Stimulated activated CD8-positive, alpha-beta memory T cell treated with anti-CD3 and anti-CD28 coated beads, Interleukin-4, amount 100 ng/mL, for 48 hours (primary cell): ENCODE data around the gene NKTR.

Source experiments
- DNase-seq: peaks from one replicate; pipeline ENCODE4 v3.0.0-alpha.2; 2020

Gene NKTR

DNA sequence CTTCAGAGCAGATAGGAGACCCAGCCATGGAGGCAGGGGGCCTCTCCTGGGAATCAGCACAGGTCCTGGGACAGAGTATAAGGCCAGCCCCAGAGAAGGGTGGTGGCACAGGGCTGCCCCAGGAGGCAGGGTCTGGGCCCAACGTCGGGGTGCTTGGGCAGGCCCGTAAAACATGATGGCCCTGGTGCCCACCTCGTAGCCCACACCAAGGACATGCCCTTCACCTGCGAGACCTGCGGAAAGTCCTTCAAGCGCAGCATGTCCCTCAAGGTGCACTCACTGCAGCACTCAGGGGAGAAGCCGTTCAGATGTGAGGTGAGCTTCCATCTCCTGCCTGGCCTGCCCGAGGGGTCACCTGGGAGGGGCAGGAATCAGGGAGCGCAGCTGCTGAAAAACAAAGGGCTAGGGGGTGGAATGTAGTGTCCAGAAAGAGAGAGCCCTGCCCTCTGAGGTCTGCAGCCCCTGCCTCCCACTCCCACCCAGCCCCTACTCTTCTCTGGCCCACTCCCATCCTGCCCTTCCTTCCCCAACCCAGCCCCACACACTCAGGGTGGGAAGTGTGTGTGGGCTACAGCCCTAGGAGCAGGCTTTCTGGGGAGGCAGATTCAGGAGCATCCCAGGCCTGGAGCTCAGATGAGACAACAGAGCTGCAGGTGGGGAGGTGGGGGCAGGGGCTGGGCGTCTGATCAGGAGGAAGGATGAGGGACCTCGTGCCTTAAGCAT lies 62.5 kb downstream of the NKTR start:
- peak; percentile 12 for DNase-seq

DNA sequence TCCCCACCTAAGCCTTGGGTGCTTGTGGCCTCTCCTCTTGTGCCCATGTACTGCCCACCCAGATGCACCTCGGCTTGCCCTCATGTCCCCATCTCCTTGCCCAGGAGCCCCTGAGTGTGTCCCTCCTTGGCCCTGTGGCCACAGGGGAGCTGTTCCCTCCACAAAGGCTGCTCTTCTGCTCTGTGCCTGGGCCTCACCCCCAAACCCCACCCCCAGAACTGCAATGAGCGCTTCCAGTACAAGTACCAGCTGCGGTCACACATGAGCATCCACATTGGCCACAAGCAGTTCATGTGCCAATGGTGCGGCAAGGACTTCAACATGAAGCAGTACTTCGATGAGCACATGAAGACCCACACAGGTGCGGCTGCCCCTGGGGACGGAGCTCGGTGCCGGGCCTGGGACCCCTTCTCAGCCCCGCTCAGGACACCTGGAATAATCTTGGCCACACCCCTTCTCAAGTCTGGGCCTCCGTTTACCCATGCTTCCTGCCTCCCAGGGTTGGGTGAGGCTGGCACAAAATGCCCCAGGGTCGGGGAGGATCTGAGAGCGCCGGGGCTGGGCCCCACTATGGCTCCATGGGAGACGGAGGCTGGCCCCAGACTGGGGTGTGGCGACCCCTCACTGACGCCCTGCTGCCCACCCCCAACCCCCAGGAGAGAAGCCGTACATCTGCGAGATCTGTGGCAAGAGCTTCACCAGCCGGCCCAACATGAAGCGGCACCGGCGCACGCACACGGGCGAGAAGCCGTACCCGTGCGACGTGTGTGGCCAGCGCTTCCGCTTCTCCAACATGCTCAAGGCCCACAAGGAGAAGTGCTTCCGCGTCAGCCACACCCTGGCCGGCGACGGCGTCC lies 63.3 kb downstream of the NKTR start:
- peak; percentile 15 for DNase-seq

DNA sequence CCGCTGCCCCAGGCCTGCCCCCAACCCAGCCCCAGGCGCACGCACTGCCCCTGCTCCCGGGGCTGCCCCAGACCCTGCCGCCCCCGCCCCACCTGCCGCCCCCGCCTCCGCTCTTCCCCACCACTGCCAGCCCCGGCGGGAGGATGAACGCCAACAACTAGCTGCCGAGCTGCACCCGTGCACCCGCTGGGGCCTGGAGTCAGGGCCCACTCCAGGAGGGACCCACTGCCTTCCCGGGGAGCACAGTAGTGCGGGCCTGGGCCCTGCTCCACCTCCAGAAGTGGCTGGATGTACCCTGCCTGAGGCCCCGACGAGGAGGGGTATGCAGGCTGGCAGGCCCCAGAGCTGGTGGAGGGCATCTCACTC lies 63.9 kb downstream of the NKTR start:
- DNase-seq = no peak

DNA sequence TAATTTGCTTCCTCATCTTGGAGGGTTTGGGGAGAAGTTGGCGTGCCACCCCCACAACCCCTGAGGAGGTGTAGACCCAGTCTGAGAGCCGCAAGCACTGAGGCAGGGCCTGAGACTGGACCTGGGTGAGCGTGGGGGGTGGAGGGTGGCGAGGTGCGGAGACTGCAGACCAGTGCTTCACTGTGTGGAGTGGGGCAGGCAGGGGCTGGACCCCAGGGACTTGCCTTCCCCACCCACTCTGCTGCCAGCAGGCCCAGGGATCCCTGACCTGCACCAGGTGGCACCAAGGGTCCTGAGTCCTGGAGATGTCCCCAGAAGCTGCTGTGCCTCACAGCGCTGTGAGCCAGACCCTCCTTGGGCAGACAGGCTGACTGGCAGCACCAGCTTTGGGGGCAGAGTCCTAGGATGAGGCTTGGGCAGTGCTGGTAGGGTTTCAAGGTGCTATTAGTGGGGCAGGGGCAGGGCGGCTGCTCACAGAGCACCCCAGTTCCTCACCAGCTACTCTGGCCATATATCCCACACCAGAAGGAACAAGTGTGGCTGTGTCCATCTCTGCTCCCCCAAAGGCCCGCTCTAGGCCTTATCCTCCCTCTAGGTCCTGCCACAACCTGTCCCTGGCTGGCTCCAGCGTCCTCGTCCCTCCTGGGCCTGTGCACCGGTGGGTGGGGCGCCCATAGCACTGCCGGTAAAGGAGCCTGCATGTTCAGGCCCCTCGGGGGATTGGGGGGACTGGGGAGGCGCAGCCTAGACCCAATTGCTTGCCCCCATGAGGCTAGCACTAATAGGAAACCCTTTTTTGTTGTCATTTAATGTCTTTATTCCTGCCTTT lies 64.8 kb downstream of the NKTR start:
- DNase-seq = peak; percentile 13

DNA sequence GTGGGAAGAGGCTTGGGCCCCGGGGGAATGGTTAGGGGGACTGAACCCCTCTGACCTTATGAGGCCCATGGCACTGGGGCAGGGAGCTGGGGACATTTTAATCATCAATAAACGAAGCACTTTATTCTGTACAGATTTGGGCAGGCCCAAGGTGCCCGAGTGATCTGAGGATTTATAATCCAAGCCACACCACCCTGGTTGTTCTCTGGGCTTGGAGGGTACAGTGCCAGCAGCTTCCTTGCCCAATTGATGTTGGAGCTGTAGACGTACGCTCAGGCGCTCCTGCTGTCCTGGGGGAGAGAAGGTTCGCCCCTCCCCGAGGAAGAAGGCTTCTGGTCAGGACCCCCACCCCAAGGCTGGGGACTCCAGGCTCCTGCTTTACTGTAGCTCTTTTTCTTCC lies 65.5 kb downstream of the NKTR start:
- peak; percentile 19 for DNase-seq

DNA sequence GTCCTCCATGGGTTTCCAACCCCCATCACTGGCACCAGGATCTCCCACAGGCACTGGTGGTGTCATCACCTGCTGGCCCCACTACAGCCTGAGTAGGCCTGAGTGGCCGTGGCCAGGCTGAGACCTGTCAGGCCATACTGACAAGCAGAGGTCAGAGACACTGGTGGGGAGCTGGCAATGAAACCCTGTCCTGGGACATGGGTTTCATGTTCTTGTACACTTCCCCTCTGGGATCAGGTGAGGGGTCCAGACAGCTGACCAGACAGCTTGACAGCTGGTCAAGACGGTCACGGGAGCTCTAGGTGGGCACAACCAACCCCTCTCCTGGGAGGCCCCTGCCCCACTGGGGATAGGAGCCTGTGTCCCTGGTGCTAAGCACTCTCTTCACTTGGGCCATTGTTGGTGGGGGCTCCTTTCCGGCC lies 66.1 kb downstream of the NKTR start:
- DNase-seq = peak; percentile 17

DNA sequence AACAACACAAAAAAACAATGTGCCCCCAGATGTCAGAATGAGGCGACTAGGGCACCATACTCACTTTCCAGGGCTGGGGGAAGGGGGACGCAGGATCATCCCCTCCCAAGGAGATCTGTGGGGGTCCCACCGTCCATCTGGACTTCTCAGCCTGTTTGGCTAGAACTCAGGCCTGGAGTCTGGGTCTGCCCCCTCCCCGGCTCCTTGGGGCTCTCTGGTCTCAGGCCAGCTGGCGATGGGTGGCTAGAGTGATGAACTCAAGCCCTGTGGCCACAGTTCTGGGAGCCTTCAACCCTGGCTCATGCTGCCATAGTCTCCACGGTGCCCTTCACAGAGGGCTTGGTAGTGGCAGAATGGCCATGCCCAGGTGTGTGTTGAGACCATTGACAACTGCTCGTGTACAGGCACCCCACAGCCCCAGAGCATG lies 66.6 kb downstream of the NKTR start:
- DNase-seq = peak; percentile 21

DNA sequence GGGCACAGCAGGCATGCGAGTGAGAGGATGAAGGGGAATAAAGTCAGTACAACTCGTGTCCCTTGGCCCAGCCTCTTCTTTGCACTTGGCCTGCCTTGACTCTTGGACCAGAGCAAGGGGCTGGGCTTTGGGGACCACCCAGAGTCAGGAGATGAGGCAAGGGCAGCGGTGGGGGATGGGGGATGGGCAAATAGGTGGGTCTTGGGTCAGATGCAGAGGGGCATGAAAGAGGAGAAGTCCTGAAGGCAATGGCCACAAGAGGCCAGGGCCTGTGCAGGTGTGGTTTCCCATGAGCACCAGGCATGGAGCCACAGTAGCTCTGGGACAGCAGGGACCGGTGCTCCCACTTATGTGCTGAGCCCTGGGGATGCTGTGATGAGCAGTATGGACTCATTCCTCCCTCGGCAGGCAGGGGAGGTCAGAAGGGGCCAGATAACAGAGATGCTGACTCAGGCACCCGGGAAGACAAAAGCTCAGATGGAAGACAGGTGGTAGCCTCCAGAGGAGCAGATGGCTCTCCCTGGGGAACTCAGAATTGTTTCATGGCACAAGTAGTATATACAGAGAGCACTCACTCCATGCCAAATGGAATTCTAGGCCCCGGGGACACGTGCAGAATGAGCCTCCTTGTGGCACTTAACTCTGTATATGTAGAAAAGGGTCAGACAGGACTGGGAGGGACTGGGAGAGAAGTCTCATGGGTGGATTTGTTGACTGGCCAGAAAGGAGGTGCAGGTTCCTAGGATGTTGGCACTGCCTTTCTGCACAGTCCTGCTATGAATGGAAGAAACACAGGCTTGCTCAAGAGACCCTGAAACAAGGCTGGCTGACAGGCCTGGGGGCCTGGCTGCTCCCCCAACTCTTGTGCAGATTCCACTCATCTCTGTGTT lies 67.3 kb downstream of the NKTR start:
- no peak for DNase-seq

DNA sequence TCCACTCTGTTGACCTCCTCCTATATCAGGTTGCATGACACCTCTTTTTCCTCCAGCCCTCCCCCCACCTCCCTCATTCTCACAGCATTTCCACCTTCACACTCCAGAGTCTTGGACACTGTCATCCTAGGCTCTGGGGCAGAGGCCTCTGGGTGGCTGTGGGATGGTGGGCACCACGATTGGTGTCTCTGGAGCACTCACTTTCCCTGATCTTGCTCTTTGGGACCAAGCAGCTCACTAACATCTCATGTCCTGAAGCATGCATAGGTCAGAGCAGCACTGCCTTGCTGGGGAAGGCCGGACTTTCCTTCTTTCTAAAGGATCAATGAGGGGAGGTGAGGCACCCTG lies 67.9 kb downstream of the NKTR start:
- DNase-seq = no peak

DNA sequence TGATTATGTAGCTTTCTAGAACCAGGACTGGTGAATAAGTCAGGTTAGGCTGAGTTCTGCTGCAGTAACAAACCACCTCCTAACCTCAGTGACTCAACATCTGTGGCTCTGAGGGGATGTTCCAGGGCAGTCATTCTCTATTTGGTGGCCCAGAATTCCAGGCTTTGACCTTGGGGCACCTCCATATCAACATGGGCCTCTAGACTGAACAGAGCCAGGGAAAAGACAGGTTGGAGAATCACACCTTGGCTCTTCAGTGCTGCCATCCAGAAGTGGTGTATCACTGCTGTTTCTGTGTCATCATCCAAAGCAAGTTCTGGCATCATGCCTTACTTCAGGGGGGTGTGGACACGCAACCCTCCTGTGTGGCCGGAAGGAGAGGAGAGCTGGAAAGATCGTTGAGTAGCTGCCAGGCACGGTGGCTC lies 68.3 kb downstream of the NKTR start:
- DNase-seq = no peak

DNA sequence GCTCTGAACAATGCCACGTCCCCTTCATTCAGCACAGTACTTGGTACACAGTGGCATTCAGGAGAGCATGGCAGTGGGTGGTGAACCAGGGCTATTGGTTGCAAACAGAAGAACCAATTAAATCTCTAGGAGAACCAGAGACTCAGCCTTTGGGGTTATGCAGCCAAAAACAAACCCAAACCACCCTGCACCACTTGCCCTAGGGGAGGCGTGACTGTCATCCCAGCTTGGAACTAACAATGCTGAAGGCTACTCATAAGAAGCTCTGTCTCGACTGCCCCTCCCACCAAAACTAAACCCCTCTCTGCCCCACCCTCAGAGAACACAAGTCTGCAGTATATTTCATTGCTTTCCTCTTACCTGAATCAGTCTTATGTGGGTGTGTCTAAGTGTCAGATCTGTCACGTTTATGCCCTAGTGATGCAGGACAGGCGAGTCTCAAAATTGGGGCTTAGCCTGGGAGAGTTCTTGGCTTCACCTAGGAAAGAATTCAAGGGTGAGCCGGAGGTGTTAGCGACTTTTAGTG lies 69.6 kb downstream of the NKTR start:
- no peak for DNase-seq

DNA sequence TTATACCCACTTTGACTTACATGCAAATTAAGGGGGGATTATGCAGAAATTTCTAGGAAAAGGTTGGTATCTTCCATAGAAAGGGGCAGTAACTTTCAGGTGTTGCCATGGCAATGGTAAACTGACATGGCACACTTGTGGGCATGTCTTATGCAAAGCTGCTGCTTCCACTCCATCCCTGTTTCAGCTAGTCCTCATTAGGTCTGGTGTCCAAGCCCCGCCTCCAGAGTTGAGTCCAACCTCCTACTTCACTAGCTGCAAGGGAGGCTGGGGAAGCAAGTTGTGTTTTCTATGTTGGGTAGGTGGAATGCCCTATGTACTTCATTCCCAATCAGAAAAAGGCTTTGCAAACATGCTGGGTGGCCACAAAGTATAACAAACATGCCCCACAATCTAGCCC lies 70.2 kb downstream of the NKTR start:
- DNase-seq = no peak

DNA sequence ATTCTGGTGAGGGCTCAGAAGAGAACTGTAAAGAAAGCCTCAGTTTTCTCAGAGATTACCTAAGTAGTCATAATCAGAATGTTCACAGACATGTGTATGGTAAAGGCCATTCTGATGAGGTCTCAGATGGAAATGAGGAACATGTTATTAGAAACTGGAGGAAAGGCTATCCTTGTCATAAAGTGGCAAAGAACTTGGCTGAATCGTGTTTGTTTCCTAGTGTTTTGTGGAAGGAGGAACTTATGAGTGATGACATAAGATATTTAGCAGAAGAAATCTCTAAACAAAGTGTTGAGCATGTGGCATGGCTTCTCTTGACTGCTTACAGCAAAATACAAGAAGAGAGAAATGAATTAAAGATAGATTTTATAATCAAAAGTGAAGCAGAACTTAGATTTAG lies 72.0 kb downstream of the NKTR start:
- DNase-seq = no peak

DNA sequence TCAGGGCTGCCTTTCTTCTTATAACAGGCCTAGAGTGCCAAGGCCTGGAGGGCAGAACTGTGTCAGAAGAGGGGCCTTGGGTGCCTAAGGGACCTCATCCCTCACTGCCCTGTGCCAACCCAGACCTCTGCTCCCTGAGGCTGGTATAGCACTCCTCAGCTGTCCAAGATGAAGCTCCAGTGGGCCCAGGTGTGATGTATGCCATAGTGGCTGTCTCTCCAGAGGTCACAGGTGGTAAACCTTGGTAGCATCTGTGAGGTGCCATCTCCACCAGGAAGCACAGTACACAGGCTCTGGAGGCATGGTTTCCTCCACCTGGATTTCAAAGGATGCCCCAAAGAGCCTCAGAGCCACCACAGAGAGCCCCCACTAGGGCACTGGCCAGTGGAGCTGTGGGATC lies 72.6 kb downstream of the NKTR start:
- no peak for DNase-seq

DNA sequence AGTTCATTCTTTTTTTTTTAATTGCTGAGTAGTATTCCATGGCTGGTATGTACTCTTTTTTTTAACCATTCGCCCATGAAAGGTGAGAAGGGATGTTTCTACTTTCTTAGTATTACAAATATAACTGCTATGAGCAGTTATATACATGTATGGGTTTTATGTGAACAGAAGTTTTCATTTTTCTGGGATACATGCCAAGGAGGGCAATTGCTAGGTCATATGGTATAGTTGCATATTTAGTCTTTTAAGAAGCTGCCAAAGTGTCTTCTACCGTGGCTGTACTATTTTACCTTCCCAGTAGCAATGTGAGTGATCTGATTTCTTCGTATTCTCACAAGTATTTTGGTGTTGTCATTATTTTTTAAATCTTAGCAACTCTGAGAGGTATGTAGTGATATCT lies 73.7 kb downstream of the NKTR start:
- no peak for DNase-seq

DNA sequence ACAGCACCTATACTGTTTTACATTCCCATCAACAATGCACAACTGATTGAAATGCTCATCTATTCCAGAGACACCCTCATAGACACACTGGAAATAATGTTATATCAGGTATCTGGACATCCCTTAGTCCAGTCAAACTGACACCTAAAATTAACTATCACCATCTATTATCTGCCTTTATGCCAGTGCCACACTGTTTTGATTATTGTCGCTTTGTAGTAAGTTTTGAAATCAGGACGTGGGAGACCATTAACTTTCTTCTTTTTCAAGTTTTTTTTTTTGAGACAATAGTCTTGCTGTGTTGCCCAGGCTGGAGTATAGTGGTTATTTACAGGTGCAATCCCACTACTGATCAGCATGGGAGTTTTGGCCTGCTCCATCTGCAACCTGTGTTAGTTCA lies 75.4 kb downstream of the NKTR start:
- no peak for DNase-seq

DNA sequence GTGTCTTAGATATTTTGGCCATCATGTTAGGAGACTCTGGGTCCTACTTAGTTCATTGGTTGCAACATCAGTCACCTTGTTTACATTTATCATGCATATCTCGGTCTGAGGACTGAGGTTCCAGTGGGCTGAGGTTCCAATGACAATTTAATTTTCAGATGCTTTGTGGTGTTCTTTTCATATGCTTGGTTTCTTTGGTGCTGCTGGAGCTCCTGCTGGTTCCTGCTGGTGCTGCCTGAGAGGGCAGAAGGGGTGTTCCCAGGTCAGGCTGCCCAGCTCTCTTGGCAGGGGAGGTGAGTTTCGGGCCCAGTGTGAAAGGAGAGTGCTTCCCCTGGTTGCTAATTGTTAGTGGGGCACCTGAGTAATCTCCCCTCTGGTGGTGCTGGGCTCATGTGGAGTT lies 78.0 kb downstream of the NKTR start:
- DNase-seq = no peak

DNA sequence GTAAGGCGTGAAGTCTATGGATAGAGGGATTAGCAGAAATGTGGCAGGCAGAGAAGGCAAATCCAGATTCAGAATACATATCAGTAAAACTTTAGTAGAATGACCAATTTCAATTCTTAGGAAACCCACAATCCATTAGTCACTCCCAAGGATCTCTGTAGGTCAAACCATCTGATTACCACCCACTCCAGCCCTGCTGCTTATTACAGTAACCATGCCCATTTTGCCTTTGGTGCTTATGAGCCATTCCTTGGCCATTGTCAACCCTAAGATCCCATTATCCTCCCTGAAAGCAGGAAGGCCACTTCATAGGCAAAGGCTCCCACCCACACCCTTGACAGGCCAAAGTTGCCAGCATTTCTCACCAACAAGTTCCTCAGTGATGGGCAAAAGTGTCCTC lies 79.8 kb downstream of the NKTR start:
- DNase-seq = no peak

DNA sequence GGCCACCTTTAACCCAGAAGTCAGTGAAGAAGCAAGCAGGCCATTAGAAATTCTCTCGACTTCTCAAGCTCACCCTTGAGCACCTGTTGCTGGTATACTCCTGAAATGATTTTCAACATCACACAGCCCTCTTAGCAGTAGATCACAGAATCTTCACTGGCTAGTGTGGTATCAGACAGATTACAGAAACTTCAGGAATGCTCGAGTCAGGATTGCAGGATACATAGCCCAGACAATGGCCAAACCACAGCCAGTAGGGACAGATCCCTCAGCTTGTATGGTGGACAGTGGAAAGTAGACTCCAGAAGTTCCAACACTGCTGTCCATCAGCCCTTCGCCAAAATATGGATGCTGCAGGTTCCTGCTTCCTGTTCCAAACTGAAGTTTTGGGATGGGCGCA lies 80.3 kb downstream of the NKTR start:
- no peak for DNase-seq

DNA sequence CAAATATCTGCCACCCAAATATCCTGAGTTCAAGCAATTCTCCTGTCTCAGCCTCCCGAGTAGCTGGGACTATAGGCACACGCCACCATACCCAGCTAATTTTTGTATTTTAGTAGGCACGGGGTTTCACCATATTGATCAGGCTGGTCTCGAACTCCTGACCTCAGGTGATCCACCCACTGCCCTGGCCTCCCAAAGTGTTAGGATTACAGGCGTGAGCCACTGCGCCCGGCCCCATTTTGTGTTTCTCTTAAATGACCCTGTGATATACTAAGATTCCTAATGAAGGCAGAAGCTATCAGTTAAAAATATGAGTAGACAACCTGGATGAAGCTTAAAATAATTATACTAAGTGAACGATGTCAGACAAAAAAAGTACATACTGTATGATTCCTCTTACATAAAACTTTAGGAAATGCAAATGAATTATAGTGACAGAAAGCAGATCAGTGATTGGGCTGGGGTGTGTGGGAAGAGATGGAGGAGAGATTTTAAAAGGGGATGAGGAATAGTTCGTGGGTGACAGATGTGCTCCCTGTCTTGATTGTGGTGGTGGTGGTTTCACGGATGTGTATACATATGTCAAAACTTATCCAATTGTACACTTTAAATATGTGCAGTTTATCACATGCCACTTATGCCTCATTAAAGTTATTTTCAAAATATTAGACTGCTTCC lies 81.0 kb downstream of the NKTR start:
- no peak for DNase-seq

DNA sequence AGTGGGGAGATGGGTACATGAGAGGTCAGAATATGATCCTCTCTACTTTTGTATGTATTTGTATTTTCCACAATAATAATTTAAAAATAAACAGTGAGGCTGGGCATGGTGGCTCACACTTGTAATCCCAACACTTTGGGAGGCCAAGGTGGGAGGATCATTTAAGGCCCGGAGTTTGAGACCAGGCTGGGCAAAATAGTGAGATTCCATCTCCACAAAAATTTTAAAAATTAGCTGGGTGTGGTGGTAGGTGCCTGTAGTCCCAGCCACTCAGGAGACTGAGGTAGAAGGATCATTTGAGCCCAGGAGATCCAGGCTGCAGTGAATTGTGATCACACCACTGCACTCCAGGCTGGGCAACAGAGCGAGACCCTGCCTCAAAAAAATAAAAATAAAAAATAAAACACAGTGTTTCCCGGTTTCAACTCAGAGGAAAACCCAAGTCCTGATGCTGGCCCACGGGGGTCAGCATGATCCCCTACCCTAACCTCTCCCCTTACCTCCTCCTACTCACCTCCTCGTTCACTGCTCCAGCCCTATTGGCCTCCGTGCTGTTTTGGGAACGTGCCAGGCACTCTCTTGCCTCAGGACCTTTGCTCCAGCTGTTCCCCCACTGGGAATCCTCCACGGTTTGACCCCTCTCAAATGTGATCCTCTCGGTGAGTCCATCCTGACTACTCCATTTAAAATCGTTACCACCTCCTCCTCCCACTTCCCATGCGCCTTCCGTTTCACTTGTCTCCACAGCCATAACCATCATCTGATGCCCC lies 82.0 kb downstream of the NKTR start:
- DNase-seq = no peak
